SIG-M5 treated with dmso at 0.1 percent for 504 hours (cell line): ENCODE results near the gene TRPM7.

Experiments used
- DNase-seq: peaks from one replicate; lab custom pipeline; 2025; ENCODE audit not compliant: unreplicated experiment; lab: John Stamatoyannopoulos, UW

The TRPM7 gene

DNA sequence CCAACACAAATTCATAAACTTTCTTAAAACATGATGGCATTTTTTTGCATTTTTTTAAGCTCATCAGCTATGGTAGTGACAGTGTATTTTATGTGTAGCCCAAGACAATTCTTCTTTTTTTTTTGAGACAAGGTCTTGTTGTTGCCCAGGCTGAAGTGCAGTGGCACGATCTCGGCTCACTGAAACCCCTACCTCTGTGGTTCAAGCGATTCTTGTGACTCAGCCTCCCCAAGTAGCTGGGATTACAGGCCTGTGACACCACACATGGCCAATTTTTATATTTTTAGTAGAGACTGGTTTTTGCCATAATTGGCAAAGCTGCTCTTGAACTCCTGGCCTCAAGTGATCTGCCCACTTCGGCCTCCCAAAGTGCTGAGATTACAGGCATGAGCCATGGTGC lies 122.8 kb downstream of the TRPM7 start:
- no peak for DNase-seq

- DNase-seq: no peak
Measured at GRCh38 chr15:50562735-50563640, 123.6 kb downstream of the TRPM7 start.

DNA sequence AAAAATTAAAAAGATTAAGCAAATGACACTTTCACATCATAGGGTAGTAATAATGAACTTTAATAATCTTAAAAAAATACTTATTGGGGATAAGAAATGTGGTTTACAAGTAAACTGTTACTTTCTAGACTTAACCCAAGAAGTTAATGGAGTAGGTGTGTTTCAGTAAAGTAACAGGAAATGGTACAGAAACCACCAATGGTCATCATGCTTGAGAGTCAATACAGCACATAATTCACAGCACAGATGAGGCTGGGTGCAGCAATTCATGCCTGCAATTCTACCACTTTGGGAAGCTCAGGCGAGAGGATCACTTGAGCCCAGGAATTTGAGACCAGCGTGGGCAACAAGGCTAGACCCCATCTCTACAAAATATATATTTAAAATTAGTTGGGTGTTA lies 128.6 kb downstream of the TRPM7 start:
- DNase-seq: no peak

- no peak for DNase-seq
Measured at GRCh38 chr15:50556642-50557371, 129.8 kb downstream of the TRPM7 start.

DNA sequence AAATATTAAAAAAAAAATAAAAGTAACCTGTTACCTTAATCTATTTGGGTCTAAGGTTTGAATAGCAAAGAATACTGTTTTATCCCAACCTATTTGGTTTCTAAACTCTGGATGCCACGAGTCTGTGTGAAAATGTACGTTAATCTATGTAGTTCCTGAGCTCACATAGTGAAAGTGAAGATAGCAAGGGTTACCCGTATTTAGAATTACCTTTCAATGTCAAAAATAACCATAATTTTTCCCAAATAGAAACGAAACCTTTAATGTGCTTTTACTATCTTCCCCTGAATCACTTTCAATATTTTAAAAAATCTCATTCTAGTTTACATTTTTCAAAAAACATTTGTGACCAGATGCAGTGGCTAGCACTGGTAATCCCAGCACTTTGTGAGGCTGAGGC lies 134.4 kb downstream of the TRPM7 start:
- DNase-seq: no peak

- DNase-seq: no peak
Measured at GRCh38 chr15:50549326-50549725, 137.3 kb downstream of the TRPM7 start.

GRCh38 chr15:50546566-50546965 lies 140.0 kb downstream of the TRPM7 start, which contains the start of gene USP50:
Gene USP50, minus strand, starts transcription at chr15:50546666. Its CDS starts 141 bp downstream, at chr15:50546525.
- no peak for DNase-seq

- no peak for DNase-seq
Measured at GRCh38 chr15:50544368-50544767, 142.2 kb downstream of the TRPM7 start.

DNA sequence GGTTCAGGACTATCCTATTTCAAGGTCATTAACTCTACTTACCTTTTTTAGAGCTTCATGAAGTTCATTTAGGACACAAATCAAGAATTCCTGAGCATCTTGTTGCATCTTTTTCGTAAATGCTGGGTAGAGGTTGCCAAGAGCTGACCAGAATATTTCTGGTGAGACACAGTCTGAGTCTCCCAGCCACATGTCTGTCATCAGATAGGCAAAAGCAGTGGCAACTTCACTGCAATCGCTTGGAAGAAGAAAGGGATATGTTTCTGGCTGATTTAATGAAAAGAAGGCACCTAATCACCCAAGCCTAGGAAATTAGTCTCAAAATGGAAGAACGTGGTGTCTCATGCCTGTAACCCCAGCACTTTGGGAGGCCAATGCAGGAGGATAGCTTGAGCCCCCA lies 143.0 kb downstream of the TRPM7 start:
- no peak for DNase-seq

- no peak for DNase-seq
Measured at GRCh38 chr15:50542887-50543210, 143.7 kb downstream of the TRPM7 start.

- DNase-seq: no peak
Measured at GRCh38 chr15:50531766-50532165, 154.8 kb downstream of the TRPM7 start.

DNA sequence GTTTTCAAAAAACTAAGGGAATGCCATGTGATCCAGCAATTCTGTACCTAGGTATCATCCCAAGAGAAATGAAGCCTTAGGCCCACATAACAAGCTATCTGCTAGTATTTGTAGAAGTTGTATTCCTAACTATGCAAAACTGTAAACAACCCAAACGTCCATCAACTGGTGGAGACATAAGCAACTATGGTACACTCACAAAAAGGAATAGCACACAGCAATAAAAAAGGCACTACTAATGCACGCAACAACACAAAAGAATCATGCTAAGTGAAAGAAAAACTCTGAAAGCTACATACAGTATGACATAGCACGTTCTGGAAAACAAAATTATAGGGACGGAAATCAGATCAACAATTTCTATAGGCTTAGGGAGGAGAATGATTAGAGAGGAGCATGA lies 155.4 kb downstream of the TRPM7 start:
- no peak for DNase-seq

- no peak for DNase-seq
Measured at GRCh38 chr15:50523851-50524251, 162.7 kb downstream of the TRPM7 start.

GRCh38 chr15:50519740-50520425 lies 166.7 kb downstream of the TRPM7 start:
- DNase-seq: no peak

DNA sequence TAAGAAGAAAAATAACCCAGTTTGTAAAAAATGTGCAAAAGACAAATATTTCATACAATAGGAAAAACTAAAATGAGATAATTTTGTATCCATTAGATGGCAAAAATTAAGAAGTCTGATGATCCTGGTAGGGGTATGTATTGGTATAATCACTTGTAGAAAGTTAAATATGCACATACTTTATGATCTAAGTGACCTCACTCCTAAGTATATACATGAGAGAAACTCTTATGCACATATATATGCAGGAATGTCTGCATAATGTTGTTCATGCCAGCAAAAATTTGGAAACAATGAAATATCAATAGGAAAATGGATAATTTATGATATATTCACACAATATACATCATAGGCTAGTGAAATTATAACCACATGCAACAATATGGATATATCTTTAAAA lies 173.6 kb downstream of the TRPM7 start:
- no peak for DNase-seq
